ENCODE results near the gene SMC1B. TPM values are rescaled to one million over a fixed set of nuclear protein-coding genes. Genes with fewer than 3 reads are reported as not detected.
"Not testable (repeated sequence)": the region's sequence is repeated elsewhere in the genome, so short reads cannot be mapped to it uniquely, and the experiment has no call there.

The SMC1B gene
- polyA plus RNA-seq, 1 donor: 0.27 TPM

GRCh38 chr22:45306139-45306538, 107.3 kb downstream of the SMC1B start:
- WGBS (ENCODE audit: insufficient coverage, low lambda C conversion rate): no CpG with 5 or more reads among the region's 9 CpGs
- Histone ChIP-seq H3K9me3 (ENCODE audit: control insufficient read depth, low read depth, low read length) (no peaks in the 10 kb centered on the region), H3K36me3 (ENCODE audit: control insufficient read depth, insufficient read depth, low read length) (no peaks in the 10 kb centered on the region), H3K4me3 (ENCODE audit: low read length) (no peak overlapping the region), H3K4me1 (ENCODE audit: control insufficient read depth, insufficient read depth, low read length) (peaks cover 33% of the 10 kb centered on the region), H3K27me3 (ENCODE audit: control insufficient read depth, insufficient read depth, low read length) (no peaks in the 10 kb centered on the region), H3K27ac (ENCODE audit: low read length) (peak overlapping the region; percentile 76)
- DNase-seq: no peak

- DNase-seq: peak; percentile 91 to 94
- no peaks in the 10 kb centered on the region for H3K9me3 ChIP-seq (ENCODE audit: control insufficient read depth, low read depth, low read length)
- no peaks in the 10 kb centered on the region for H3K36me3 ChIP-seq (ENCODE audit: control insufficient read depth, insufficient read depth, low read length)
- peaks cover 29% of the 10 kb centered on the region for H3K4me1 ChIP-seq (ENCODE audit: control insufficient read depth, insufficient read depth, low read length)
- 0% methylated on average over 1 of the region's 6 CpGs for WGBS (ENCODE audit: insufficient coverage, low lambda C conversion rate)
- H3K27me3 ChIP-seq (ENCODE audit: control insufficient read depth, insufficient read depth, low read length): no peaks in the 10 kb centered on the region
- no peak overlapping the region for H3K4me3 ChIP-seq (ENCODE audit: low read length)
- peak overlapping the region; percentile 76 for H3K27ac ChIP-seq (ENCODE audit: low read length)
Measured at GRCh38 chr22:45305456-45306075, 107.8 kb downstream of the SMC1B start.

- DNase-seq: no peak
- H3K4me1 ChIP-seq (ENCODE audit: control insufficient read depth, insufficient read depth, low read length): peaks cover 29% of the 10 kb centered on the region
- H3K4me3 ChIP-seq (ENCODE audit: low read length): no peak overlapping the region
- no peaks in the 10 kb centered on the region for H3K9me3 ChIP-seq (ENCODE audit: control insufficient read depth, low read depth, low read length)
- no peaks in the 10 kb centered on the region for H3K27me3 ChIP-seq (ENCODE audit: control insufficient read depth, insufficient read depth, low read length)
- H3K36me3 ChIP-seq (ENCODE audit: control insufficient read depth, insufficient read depth, low read length): no peaks in the 10 kb centered on the region
- no CpG with 5 or more reads among the region's 6 CpGs for WGBS (ENCODE audit: insufficient coverage, low lambda C conversion rate)
- peak overlapping the region; percentile 65 for H3K27ac ChIP-seq (ENCODE audit: low read length)
Measured at GRCh38 chr22:45304971-45305370, 108.4 kb downstream of the SMC1B start.

- no peak overlapping the region for H3K27ac ChIP-seq (ENCODE audit: low read length)
- no peaks in the 10 kb centered on the region for H3K36me3 ChIP-seq (ENCODE audit: control insufficient read depth, insufficient read depth, low read length)
- 95% methylated on average over 2 of the region's 7 CpGs for WGBS (ENCODE audit: insufficient coverage, low lambda C conversion rate)
- H3K27me3 ChIP-seq (ENCODE audit: control insufficient read depth, insufficient read depth, low read length): no peaks in the 10 kb centered on the region
- H3K4me3 ChIP-seq (ENCODE audit: low read length): no peak overlapping the region
- no peak for DNase-seq
- H3K4me1 ChIP-seq (ENCODE audit: control insufficient read depth, insufficient read depth, low read length): peaks cover 19% of the 10 kb centered on the region
- H3K9me3 ChIP-seq (ENCODE audit: control insufficient read depth, low read depth, low read length): no peaks in the 10 kb centered on the region
Measured at GRCh38 chr22:45303181-45303580, 110.2 kb downstream of the SMC1B start.

- Histone ChIP-seq H3K27me3 (ENCODE audit: control insufficient read depth, insufficient read depth, low read length) (no peaks in the 10 kb centered on the region), H3K9me3 (ENCODE audit: control insufficient read depth, low read depth, low read length) (no peaks in the 10 kb centered on the region), H3K36me3 (ENCODE audit: control insufficient read depth, insufficient read depth, low read length) (no peaks in the 10 kb centered on the region), H3K27ac (ENCODE audit: low read length) (no peak overlapping the region), H3K4me1 (ENCODE audit: control insufficient read depth, insufficient read depth, low read length) (peaks cover 19% of the 10 kb centered on the region), H3K4me3 (ENCODE audit: low read length) (no peak overlapping the region)
- no peak for DNase-seq
- WGBS (ENCODE audit: insufficient coverage, low lambda C conversion rate): 92% methylated on average over 2 of the region's 8 CpGs
Measured at GRCh38 chr22:45302751-45303150, 110.6 kb downstream of the SMC1B start.

GRCh38 chr22:45298934-45299505, 114.4 kb downstream of the SMC1B start:
- H3K4me3 ChIP-seq (ENCODE audit: low read length): no peak overlapping the region
- no peak overlapping the region for H3K27ac ChIP-seq (ENCODE audit: low read length)
- no CpG with 5 or more reads among the region's 15 CpGs for WGBS (ENCODE audit: insufficient coverage, low lambda C conversion rate)
- H3K27me3 ChIP-seq (ENCODE audit: control insufficient read depth, insufficient read depth, low read length): no peaks in the 10 kb centered on the region
- no peak for DNase-seq
- no peaks in the 10 kb centered on the region for H3K36me3 ChIP-seq (ENCODE audit: control insufficient read depth, insufficient read depth, low read length)
- no peaks in the 10 kb centered on the region for H3K9me3 ChIP-seq (ENCODE audit: control insufficient read depth, low read depth, low read length)
- H3K4me1 ChIP-seq (ENCODE audit: control insufficient read depth, insufficient read depth, low read length): no peaks in the 10 kb centered on the region

- Histone ChIP-seq H3K4me1 (ENCODE audit: control insufficient read depth, insufficient read depth, low read length) (peaks cover 7% of the 10 kb centered on the region), H3K27ac (ENCODE audit: low read length) (no peak overlapping the region), H3K9me3 (ENCODE audit: control insufficient read depth, low read depth, low read length) (peaks cover under 1% of the 10 kb centered on the region), H3K36me3 (ENCODE audit: control insufficient read depth, insufficient read depth, low read length) (no peaks in the 10 kb centered on the region), H3K27me3 (ENCODE audit: control insufficient read depth, insufficient read depth, low read length) (no peaks in the 10 kb centered on the region), H3K4me3 (ENCODE audit: low read length) (no peak overlapping the region)
- no CpG with 5 or more reads among the region's 13 CpGs for WGBS (ENCODE audit: insufficient coverage, low lambda C conversion rate)
- no peak for DNase-seq
Measured at GRCh38 chr22:45296628-45297297, 116.6 kb downstream of the SMC1B start.

GRCh38 chr22:45295492-45295891, 117.9 kb downstream of the SMC1B start:
- peaks cover 5% of the 10 kb centered on the region for H3K9me3 ChIP-seq (ENCODE audit: control insufficient read depth, low read depth, low read length)
- peaks cover 14% of the 10 kb centered on the region for H3K4me1 ChIP-seq (ENCODE audit: control insufficient read depth, insufficient read depth, low read length)
- H3K36me3 ChIP-seq (ENCODE audit: control insufficient read depth, insufficient read depth, low read length): no peaks in the 10 kb centered on the region
- H3K27me3 ChIP-seq (ENCODE audit: control insufficient read depth, insufficient read depth, low read length): no peaks in the 10 kb centered on the region
- no peak overlapping the region for H3K4me3 ChIP-seq (ENCODE audit: low read length)
- WGBS (ENCODE audit: insufficient coverage, low lambda C conversion rate): no CpG with 5 or more reads among the region's 9 CpGs
- H3K27ac ChIP-seq (ENCODE audit: low read length): no peak overlapping the region
- no peak for DNase-seq

GRCh38 chr22:45295004-45295403, 118.4 kb downstream of the SMC1B start:
- H3K27ac ChIP-seq (ENCODE audit: low read length); H3K4me3 ChIP-seq (ENCODE audit: low read length); H3K9me3 ChIP-seq (ENCODE audit: control insufficient read depth, low read depth, low read length); H3K36me3 ChIP-seq (ENCODE audit: control insufficient read depth, insufficient read depth, low read length); H3K27me3 ChIP-seq (ENCODE audit: control insufficient read depth, insufficient read depth, low read length); DNase-seq: not testable (repeated sequence)
- WGBS (ENCODE audit: insufficient coverage, low lambda C conversion rate): no CpG with 5 or more reads among the region's 6 CpGs
- peaks cover 19% of the 10 kb centered on the region for H3K4me1 ChIP-seq (ENCODE audit: control insufficient read depth, insufficient read depth, low read length)
